CD4-positive, alpha-beta T cell treated with Interferon gamma for 1 hour (primary cell): ENCODE measurements around the gene NPPA.
"Not testable (repeated sequence)": the region's sequence is repeated elsewhere in the genome, so short reads cannot be mapped to it uniquely, and the experiment has no call there.

Source experiments
- DNase-seq: peaks from one replicate; pipeline ENCODE4 v3.0.0-alpha.2; 2020

Gene NPPA

GRCh38 chr1:11847667-11848372 is at the start of gene NPPA:
NPPA (minus strand) TSS chr1:11847783; CDS start chr1:11847684, 99 bp downstream.
- DNase-seq: no peak

DNA sequence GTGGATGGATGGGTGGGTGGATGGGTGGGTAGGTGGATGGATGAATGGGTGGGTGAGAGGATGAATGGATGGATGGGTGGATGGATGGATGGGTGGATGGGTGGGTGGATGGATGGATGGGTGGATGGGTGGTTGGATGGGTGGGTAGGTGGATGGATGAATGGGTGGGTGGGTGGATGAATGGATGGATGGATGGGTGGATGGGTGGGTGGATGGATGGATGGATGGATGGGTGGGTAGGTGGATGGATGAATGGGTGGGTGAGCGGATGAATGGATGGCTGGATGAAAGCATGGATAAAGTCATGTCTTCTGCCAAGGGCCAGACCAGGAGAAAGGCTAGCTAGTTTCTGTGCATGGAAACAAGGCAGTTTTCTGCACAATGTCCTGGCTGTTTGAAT is 46.9 kb upstream of the NPPA start:
- not testable (repeated sequence) for DNase-seq

DNA sequence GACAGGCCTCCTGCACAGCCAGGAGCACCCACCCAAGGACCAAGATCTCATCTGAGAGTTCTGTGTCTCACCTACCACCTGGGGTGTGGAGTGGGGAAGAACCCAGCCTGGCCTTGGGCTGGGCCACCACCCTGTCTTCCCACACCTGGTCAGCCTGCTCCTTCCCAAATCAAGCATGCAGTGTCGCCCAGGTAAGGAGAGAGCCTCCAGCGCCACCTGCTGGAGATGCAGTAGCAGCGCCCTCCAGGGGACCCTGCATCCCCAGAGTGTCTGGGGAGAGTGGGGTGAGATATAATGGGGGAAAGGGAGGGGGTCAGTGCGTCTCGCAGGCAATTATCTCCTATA is 46.3 kb upstream of the NPPA start:
- peak; percentile 63 for DNase-seq

GRCh38 chr1:11891433-11892186 is 44.0 kb upstream of the NPPA start:
- DNase-seq: no peak

GRCh38 chr1:11888877-11889208 is 41.3 kb upstream of the NPPA start:
- no peak for DNase-seq

DNA sequence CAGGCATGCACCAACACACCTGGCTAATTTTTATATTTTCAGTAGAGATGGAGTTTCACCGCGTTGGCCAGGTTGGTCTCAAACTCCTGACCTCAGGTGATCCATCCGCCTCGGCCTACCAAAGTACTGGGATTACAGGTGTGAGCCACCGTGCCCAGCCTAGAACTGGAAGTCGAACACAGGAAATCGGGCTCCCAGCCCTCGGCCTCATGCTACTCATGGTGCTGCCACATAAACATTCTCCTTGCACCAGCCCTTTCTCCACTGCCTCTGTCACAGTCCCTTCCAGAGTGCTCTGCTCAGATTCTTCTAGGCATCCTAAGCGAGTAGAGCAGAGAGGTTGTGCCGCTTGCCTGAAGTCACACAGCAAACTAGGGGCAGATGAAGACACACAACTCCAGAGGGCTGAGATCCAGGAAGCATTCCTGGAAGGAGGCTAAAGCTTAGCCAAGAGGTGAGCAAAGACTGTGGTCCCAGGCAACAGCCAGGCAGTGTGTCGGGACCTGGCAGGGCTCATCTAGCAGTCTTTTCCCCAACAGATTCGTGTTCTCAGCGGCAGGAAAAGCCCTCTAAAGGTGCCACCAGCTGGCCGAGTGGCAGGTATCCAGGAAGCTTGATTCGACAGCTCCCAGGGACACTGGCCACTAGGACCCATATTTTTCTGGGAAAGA is 40.8 kb upstream of the NPPA start:
- DNase-seq: no peak

DNA sequence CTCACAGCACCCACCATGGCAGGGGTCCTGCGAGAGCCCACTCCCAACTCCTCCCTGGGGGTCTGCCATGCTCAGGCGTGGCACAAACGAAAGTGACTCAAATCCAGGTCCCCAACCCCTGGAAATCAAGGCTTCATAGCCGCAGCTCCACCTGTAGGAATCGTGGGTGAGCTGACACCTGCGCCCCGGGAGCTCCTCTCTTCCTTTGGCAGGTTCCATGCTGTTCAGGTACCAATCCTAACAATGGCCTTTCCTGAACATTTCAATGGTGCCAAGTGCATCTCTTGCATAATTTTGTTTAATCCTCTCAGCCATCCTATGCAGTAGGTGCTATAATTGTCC is 40.1 kb upstream of the NPPA start:
- no peak for DNase-seq

GRCh38 chr1:11886986-11887665 is 39.5 kb upstream of the NPPA start:
- no peak for DNase-seq

GRCh38 chr1:11885916-11886315 is 38.3 kb upstream of the NPPA start:
- no peak for DNase-seq

- no peak for DNase-seq
Measured at GRCh38 chr1:11882814-11883538, 35.4 kb upstream of the NPPA start.

- DNase-seq: no peak
Measured at GRCh38 chr1:11881749-11882441, 34.3 kb upstream of the NPPA start.

DNA sequence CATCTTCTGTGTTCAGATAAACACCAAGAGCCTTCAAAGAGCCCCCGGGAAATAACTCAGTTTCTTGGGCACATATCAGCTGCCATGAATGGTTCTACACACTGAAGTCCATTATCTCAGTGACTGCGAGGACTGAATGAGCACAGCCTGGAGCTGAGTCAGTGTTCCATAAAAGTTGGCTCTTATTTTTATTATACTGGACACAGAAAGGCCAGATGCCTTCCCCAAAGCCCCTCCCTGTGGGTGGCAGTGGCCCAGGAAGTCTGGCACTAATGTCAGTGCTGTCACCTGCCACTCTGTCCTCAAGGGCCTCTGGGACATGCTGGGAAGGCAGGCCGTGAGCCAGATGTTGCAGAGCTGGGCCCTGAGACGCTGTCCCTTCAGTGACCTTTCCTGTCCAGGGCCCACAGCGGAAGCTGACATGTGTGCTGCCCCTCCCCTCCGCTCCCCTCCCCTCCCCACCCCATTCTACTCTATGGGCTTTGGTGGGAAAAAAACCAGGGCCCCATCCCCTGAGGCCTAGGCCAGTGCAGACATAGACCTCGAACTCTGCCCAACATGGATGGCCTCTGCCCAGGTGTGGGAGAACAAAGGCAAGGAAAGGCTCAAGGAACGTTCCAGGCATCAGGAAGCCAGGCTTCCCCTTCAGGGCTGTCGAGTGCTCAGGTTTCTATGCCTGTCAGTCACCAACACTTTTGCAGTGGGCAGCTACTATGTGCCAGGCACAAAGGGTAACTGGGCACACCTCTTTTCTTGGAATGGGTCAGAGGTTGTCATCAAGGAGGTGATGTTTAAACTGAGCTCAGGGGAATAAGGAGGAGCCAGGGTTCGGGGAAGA is 33.5 kb upstream of the NPPA start:
- no peak for DNase-seq

DNA sequence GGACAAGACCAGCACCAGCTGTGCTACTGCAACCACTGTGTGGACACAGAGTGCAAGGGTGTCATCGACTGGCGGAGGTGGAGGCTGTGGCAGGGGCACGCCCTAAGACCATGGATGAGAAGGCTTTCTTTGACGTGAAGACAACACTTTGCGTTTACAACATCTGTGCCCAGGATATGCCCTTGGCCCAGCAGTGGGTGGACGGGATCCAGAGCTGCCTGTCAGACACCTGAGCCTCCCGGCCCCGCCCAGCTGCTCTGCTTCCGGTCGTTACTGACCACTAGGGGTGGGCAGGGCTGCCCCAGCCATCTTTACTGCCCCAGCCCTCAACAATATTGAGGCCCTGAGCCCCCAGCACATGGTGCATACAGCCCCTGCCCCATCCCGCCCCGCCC is 32.6 kb upstream of the NPPA start:
- DNase-seq: no peak

GRCh38 chr1:11879311-11880180 is 32.0 kb upstream of the NPPA start:
- no peak for DNase-seq

- no peak for DNase-seq
Measured at GRCh38 chr1:11878891-11879190, 31.3 kb upstream of the NPPA start.

DNA sequence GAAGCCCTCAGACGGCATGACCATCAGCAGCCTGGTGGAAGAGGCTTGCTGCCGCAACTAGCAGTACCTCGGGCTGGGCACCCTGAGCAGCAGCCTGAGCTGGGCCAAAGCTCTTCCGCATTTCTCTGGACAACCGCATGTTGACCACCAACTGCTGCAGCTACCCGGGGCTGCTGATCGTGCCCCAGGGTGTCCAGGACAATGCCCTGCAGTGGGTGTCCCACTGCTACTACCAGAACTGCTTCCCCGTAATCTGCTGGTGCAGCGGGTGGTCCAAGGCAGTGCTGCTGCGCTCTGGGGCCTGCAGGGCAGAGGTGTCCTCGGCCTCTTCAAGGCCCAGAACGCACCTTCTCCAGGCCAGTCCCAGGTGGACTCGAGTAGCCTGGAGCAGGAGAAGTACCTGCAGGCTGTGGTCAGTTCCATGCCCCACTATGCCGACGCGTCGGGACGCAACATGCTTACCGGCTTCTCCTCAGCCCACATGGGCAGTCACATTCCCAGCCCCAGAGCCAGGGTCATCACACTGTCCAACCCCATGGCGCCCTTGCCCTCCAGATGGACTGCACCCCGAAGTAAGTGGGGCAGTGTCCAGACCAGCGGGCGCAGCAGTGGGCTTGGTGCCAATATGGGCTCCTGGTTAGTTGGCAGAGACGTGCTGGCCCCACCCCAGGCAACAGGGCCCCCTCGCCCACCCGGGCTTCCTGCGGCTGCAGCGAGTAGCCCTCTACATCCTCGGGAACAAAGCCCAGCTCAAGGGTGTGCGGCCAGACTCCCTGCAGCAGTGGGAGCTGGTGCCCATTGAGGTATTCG is 30.7 kb upstream of the NPPA start:
- DNase-seq: no peak

DNA sequence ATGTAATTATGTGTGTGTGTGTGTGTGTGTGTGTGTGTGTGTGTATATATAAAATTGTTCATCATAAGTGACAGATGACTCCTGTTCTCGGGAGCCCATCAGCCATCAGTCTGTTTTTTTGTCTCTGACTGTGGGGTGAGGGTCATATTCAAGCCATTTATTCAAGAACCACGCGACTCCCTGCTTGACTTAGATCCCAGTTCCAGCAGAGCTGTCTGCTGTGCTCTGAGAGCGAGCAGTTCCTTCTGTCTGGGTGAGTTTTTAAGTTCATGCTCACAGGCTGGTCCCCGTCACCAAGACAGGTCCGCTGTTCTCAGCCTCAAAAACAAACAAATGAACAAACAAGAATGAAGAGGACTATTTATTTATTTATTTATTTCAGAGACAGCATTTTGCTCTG is 29.5 kb upstream of the NPPA start:
- no peak for DNase-seq

GRCh38 chr1:11875094-11875493 is 27.5 kb upstream of the NPPA start:
- no peak for DNase-seq

- no peak for DNase-seq
Measured at GRCh38 chr1:11874624-11875023, 27.0 kb upstream of the NPPA start.

DNA sequence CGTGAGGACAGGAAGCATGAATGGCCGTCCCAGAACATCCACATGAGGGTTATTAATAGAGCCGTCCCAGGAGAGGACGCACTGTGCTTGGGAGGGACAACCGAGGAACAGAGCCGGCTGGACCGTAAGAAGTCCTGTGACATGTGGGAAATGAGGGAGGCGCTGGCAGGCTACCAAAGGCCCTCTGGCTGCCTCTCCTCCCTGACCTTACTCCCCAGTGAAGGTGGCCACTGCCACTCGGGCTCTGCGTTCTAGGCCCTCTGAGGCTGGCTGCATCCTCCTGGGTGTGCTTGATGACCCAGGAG is 26.6 kb upstream of the NPPA start:
- DNase-seq: no peak
